Loucy (cell line): Measurements from ENCODE around the gene SLC25A40.
"Not testable (repeated sequence)": the region's sequence is repeated elsewhere in the genome, so short reads cannot be mapped to it uniquely, and the experiment has no call there.

Source experiments
- EZH2phosphoT487 ChIP-seq: fragments of 200-600 bp; IDR thresholded peaks from 2 replicates; pipeline ENCODE4 v1.6.1; 2018; ENCODE audit warnings: antibody characterized with exemption, mild to moderate bottlenecking, moderate library complexity, borderline replicate concordance
- TF ChIP-seq, protein P1 (sequence below): fragments of 200-600 bp; sonication (generic); conservative IDR thresholded peaks from 2 replicates; pipeline ENCODE4 v1.5.1; 2014; ENCODE audit warnings: mild to moderate bottlenecking, antibody characterized with exemption, low read length

GRCh38 chr7:87908814-87909213 is 32.7 kb upstream of the SLC25A40 start:
- TF ChIP-seq, protein P1, sequence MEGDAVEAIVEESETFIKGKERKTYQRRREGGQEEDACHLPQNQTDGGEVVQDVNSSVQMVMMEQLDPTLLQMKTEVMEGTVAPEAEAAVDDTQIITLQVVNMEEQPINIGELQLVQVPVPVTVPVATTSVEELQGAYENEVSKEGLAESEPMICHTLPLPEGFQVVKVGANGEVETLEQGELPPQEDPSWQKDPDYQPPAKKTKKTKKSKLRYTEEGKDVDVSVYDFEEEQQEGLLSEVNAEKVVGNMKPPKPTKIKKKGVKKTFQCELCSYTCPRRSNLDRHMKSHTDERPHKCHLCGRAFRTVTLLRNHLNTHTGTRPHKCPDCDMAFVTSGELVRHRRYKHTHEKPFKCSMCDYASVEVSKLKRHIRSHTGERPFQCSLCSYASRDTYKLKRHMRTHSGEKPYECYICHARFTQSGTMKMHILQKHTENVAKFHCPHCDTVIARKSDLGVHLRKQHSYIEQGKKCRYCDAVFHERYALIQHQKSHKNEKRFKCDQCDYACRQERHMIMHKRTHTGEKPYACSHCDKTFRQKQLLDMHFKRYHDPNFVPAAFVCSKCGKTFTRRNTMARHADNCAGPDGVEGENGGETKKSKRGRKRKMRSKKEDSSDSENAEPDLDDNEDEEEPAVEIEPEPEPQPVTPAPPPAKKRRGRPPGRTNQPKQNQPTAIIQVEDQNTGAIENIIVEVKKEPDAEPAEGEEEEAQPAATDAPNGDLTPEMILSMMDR: not testable (repeated sequence)
- not testable (repeated sequence) for TF ChIP-seq EZH2phosphoT487
